ENCODE data around the gene SCYL1. TPM values are rescaled to one million over a fixed set of nuclear protein-coding genes. Genes with fewer than 3 reads are reported as not detected.

Gene SCYL1
- total RNA-seq, 2 experiments from 2014 or later = 56.8 to 62.9 TPM

DNA sequence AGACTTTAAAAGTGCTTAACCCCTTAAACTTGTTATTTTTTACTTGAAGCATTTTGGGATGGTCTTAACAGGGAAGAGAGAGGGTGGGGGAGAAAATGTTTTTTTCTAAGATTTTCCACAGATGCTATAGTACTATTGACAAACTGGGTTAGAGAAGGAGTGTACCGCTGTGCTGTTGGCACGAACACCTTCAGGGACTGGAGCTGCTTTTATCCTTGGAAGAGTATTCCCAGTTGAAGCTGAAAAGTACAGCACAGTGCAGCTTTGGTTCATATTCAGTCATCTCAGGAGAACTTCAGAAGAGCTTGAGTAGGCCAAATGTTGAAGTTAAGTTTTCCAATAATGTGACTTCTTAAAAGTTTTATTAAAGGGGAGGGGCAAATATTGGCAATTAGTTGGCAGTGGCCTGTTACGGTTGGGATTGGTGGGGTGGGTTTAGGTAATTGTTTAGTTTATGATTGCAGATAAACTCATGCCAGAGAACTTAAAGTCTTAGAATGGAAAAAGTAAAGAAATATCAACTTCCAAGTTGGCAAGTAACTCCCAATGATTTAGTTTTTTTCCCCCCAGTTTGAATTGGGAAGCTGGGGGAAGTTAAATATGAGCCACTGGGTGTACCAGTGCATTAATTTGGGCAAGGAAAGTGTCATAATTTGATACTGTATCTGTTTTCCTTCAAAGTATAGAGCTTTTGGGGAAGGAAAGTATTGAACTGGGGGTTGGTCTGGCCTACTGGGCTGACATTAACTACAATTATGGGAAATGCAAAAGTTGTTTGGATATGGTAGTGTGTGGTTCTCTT is 23.2 kb upstream of the SCYL1 start:
- Histone ChIP-seq H3K79me2 (ENCODE audit: insufficient read depth, low read depth, low read length) (peaks cover 94% of the 10 kb centered on the region), H3K4me3 (ENCODE audit: low read depth, low read length, poor library complexity, severe bottlenecking) (peak overlapping the region; percentile 79), H3K36me3 (ENCODE audit: insufficient read depth, low read length) (peaks cover 77% of the 10 kb centered on the region), H4K20me1 (ENCODE audit: insufficient read depth, low read length) (peaks cover 69% of the 10 kb centered on the region), H3K27ac (ENCODE audit: low read depth, low read length, poor library complexity, severe bottlenecking) (peak overlapping the region; percentile 98), H3K9me2 (ENCODE audit: insufficient read depth, low read length) (no peaks in the 10 kb centered on the region), H3K4me2 (ENCODE audit: low read length) (peak overlapping the region; percentile 98), H3K4me1 (ENCODE audit: insufficient read depth, low read length, poor library complexity, severe bottlenecking) (peaks cover 43% of the 10 kb centered on the region), H2AFZ (ENCODE audit: low read length) (no peak overlapping the region), H3K9me3 (ENCODE audit: low read length) (no peaks in the 10 kb centered on the region)
- ChIA-PET POLR2A (interaction anchor here (0.6 to 7.8 kb wide), 5 partner anchors 13 to 81 kb away, joined by 3 to 237 read pairs (median 12); partner anchors contain the start of gene NEAT1), CTCF (ENCODE audit: unreplicated experiment) (no interaction called here)
- intact Hi-C loops (cut with micrococcal nuclease; ENCODE audit: unreplicated experiment) = no loop called here
- BruUV-seq (replicated peaks) = no TSS peak
- DNase-seq (ENCODE audit: low spot score) = peak; percentile 42
- no peak for TF ChIP-seq EZH2phosphoT487 (IDR thresholded peaks at IDR 0.05; ENCODE audit: borderline replicate concordance, low read depth, low read length)
- TF ChIP-seq, protein P1, sequence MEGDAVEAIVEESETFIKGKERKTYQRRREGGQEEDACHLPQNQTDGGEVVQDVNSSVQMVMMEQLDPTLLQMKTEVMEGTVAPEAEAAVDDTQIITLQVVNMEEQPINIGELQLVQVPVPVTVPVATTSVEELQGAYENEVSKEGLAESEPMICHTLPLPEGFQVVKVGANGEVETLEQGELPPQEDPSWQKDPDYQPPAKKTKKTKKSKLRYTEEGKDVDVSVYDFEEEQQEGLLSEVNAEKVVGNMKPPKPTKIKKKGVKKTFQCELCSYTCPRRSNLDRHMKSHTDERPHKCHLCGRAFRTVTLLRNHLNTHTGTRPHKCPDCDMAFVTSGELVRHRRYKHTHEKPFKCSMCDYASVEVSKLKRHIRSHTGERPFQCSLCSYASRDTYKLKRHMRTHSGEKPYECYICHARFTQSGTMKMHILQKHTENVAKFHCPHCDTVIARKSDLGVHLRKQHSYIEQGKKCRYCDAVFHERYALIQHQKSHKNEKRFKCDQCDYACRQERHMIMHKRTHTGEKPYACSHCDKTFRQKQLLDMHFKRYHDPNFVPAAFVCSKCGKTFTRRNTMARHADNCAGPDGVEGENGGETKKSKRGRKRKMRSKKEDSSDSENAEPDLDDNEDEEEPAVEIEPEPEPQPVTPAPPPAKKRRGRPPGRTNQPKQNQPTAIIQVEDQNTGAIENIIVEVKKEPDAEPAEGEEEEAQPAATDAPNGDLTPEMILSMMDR (conservative IDR thresholded peaks at IDR 0.05; ENCODE audit: low read length) = no peak

DNA sequence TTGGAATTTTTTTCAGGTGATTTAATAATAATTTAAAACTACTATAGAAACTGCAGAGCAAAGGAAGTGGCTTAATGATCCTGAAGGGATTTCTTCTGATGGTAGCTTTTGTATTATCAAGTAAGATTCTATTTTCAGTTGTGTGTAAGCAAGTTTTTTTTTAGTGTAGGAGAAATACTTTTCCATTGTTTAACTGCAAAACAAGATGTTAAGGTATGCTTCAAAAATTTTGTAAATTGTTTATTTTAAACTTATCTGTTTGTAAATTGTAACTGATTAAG is 22.7 kb upstream of the SCYL1 start:
- Histone ChIP-seq H3K4me3 (ENCODE audit: low read depth, low read length, poor library complexity, severe bottlenecking) (peak overlapping the region; percentile 79), H3K4me1 (ENCODE audit: insufficient read depth, low read length, poor library complexity, severe bottlenecking) (peaks cover 43% of the 10 kb centered on the region), H4K20me1 (ENCODE audit: insufficient read depth, low read length) (peaks cover 69% of the 10 kb centered on the region), H3K27ac (ENCODE audit: low read depth, low read length, poor library complexity, severe bottlenecking) (peak overlapping the region; percentile 98), H3K79me2 (ENCODE audit: insufficient read depth, low read depth, low read length) (peaks cover 90% of the 10 kb centered on the region), H3K9me3 (ENCODE audit: low read length) (no peaks in the 10 kb centered on the region), H3K9me2 (ENCODE audit: insufficient read depth, low read length) (no peaks in the 10 kb centered on the region), H2AFZ (ENCODE audit: low read length) (no peak overlapping the region), H3K4me2 (ENCODE audit: low read length) (peak overlapping the region; percentile 98), H3K36me3 (ENCODE audit: insufficient read depth, low read length) (peaks cover 78% of the 10 kb centered on the region)
- no peak for DNase-seq (ENCODE audit: low spot score)
- intact Hi-C loops (cut with micrococcal nuclease; ENCODE audit: unreplicated experiment) = no loop called here
- TF ChIP-seq, protein P1 (conservative IDR thresholded peaks at IDR 0.05; ENCODE audit: low read length) = no peak
- TF ChIP-seq EZH2phosphoT487 (IDR thresholded peaks at IDR 0.05; ENCODE audit: borderline replicate concordance, low read depth, low read length) = no peak
- no TSS peak for BruUV-seq (replicated peaks)
- CTCF ChIA-PET (ENCODE audit: unreplicated experiment) = no interaction called here
- POLR2A ChIA-PET = interaction anchor here (0.6 to 7.8 kb wide), 5 partner anchors 13 to 81 kb away, joined by 3 to 237 read pairs (median 12); partner anchors contain the start of gene NEAT1
